GM18870 (cell line): ENCODE measurements around the gene RIPPLY3.

Experiments used
- ATAC-seq: cut with Tn5 transposase; IDR thresholded peaks from one replicate; pipeline ENCODE4 v1.9.1; 2021; ENCODE audit warnings: moderate library complexity; ENCODE audit not compliant: unreplicated experiment

Gene RIPPLY3

DNA sequence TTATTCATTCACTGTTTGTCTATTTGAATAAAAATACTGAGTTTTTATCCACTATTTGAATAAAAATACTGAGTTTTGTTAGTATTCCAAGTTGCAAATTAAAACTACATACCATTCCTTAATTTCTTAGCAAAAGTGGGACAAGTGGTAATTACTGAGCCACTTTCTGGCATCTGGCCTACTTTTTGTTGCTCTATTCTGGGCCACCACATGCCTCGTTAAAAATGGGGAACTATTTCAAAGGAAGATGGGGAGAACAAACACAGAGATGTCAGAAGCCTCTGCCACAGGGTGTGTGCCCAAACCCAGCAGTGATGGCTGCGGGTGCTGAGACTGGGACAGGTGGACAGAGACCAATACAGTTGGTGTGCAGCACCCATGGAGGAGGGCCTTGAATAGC, 51.8 kb downstream of the RIPPLY3 start:
- ATAC-seq = no peak

DNA sequence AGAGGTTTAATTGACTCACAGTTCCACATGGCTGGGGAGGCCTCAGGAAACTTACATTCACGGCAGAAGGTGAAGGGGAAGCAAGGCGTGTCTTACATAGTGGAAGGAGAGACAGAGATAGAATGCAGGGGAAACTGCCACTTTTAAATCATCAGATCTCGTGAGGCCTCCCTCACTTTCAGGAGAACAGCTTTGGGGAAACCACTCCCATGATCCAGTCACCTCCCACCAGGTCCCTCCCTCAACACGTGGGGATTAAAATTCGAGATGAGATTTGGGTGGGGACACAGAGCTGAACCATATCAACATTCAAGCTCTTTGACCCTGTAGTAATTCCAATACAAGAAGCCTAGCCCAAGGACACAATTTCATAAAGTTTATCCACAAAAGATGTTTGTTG, 52.7 kb downstream of the RIPPLY3 start:
- ATAC-seq = no peak

DNA sequence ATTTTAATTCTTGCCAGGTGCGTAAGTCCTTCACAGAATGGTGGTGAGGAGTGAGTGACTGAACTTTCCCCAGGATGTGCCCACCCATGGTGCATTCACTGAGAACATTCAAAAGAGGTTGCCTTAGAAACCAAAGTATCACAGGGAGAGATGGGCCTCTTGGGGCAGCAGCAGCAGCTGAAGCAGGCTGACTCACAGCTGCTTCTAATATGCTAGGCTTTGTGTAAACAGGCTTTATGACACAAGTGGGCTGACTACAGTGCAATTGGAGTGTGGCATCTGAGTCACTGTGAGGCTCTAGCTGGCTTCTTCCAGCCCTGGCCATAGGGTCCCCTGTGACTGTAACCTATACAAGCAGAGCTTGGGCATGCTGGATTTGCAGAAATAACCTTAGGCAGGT, 53.8 kb downstream of the RIPPLY3 start:
- no peak for ATAC-seq

DNA sequence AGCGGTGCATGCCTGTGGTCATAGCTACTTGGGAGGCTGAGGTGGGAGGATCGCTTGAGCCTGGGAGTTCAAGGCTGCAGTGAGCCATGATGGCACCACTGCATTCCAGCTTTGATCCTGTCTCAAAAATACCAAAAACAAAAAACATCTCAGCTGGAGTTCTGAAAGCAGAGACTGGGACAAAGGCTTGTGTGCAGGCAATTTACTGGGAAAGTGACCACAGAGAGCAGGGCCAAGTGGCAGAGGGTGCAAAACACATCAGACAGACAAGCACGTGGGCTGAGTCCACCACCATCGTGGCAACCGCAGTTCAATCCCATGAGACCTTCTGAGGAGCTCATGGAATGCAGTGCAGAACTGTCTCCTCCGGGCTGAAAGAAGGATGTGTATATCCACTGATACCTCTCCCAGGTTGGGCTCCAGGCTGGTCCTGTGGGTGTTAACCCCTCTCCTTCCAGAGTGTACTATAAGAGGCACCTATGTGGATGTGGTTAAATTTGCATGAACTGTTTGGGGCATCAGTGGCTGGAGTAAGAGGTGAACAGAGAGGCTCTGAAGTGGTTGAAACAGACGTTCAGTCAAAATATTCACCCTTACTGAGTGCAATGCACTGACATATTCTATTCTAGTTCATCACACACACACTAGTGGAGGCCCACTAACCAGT, 55.6 kb downstream of the RIPPLY3 start:
- no peak for ATAC-seq

DNA sequence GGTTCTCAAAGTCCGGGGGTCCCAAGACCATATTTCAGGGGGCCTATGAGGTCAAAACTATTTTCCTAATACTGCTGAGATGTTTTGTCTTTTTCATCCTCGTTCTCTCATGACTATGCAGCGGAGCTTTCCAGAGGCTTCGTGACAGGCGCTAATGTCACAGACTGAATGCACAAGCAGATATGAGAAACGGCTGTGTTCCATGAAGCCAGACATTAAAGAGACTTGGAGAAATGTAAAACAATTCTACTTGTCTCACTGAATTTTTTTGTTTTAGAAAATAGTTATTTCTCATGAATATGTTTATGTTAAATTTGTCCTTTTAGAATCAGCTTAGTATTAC, 56.1 kb downstream of the RIPPLY3 start:
- no peak for ATAC-seq

DNA sequence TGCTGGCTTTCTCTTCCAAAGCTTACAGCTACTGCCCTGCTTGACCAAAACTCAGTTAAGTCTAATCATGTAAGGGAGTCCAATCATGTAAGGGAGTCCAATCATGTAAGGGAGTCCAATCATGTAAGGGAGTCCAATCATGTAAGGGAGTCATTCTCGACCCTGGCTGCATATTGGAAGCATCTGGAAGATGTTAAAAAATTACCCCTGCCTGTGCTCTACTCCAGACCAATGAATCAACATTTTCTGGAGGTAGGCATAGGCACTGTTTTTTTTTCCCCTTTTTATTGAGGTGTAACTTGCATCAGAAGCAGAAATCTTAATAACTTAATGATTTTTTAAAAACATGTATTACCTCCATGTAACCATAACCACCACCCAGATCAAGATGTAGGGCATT, 56.9 kb downstream of the RIPPLY3 start:
- ATAC-seq = no peak

DNA sequence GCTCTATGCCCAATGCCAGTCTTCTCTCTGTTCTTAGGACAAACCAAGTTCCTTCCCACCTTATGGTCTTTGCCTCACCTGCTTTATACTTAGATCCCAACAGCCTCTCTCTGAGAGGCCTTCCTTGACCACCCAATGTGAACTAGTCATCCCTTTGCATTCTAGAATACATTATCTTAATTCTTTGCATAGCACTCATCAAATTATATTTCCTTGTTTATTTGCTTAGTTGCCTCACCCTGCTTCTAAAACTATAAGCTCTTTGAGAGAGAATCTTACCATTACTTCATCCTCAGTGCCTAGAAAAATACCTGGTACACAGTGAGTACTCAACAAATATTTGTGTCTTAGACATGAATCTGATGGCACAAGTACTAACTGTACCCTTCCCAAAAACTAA, 58.3 kb downstream of the RIPPLY3 start:
- ATAC-seq = no peak

DNA sequence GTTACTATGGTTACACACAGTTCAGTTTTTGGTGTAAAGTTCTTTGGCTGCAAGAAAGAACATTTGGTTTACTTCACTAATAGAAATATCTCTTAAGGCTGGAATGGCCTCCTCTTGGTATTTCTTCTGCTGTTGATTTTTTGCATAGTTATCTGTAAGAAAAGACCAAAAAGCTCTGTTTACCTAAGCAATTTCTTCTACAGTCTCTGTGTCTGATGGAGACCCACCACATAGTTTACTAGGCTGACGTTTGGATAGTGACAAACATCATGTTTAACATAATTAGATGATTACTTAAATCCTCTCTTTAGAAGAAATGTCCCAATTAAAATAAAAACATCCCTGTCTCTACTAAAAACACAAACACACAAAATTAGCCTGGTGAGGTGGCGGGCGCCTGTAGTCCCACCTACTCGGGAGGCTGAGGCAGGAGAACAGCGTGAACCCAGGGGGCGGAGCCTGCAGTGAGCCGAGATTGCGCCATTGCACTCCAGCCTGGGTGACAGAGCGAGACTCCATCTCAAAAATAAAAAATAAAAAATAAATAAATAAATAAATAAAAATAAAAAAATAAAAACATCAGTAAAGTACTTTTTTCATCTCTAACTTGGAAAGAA, 59.2 kb downstream of the RIPPLY3 start:
- ATAC-seq = no peak
